H9 (cell line): ENCODE data around the gene UTP14A. TPM values are rescaled to one million over a fixed set of nuclear protein-coding genes. Genes with fewer than 3 reads are reported as not detected.
"Not testable (repeated sequence)": the region's sequence is repeated elsewhere in the genome, so short reads cannot be mapped to it uniquely, and the experiment has no call there.

ENCODE experiments used
- DNase-seq: peaks from one replicate; pipeline ENCODE4 v3.0.0-alpha.2; 2017
- H2AFZ ChIP-seq: one replicate; pipeline ENCODE4 v1.6.1; 2013; ENCODE audit warnings: mild to moderate bottlenecking, low read length, control low read depth, moderate library complexity
- H2AK5ac ChIP-seq: 2 replicates; pipeline ENCODE4 v1.6.1; 2013; ENCODE audit warnings: low read length, control low read depth, mixed read lengths; ENCODE audit not compliant: insufficient read length
- H2BK120ac ChIP-seq: one replicate; pipeline ENCODE4 v1.6.1; 2013; ENCODE audit warnings: low read depth, mild to moderate bottlenecking, low read length, control low read depth, inconsistent platforms; ENCODE audit not compliant: poor library complexity, severe bottlenecking
- H2BK12ac ChIP-seq: 2 replicates; pipeline ENCODE4 v1.6.1; 2013; ENCODE audit warnings: low read length, control low read depth, mixed read lengths, low read depth; ENCODE audit not compliant: insufficient read length
- H2BK15ac ChIP-seq: 2 replicates; pipeline ENCODE4 v1.6.1; 2013; ENCODE audit warnings: low read depth, low read length, control low read depth
- H2BK20ac ChIP-seq: one replicate; pipeline ENCODE4 v1.6.1; 2013; ENCODE audit warnings: low read depth, mild to moderate bottlenecking, low read length, control low read depth, inconsistent platforms; ENCODE audit not compliant: poor library complexity, severe bottlenecking
- H2BK5ac ChIP-seq: 2 replicates; pipeline ENCODE4 v1.6.1; 2013; ENCODE audit warnings: low read length, control low read depth, mixed read lengths; ENCODE audit not compliant: insufficient read length
- H3K14ac ChIP-seq: 2 replicates; pipeline ENCODE4 v1.6.1; 2013; ENCODE audit warnings: low read length, control low read depth; ENCODE audit not compliant: insufficient read depth
- H3K18ac ChIP-seq: 2 replicates; pipeline ENCODE4 v1.6.1; 2013; ENCODE audit warnings: low read depth, mild to moderate bottlenecking, mixed read lengths, low read length, control low read depth; ENCODE audit not compliant: insufficient read length
- H3K23ac ChIP-seq: 2 replicates; pipeline ENCODE4 v1.6.1; 2013; ENCODE audit warnings: low read length, control low read depth, mixed read lengths, low read depth; ENCODE audit not compliant: insufficient read length
- H3K23me2 ChIP-seq: 2 replicates; pipeline ENCODE4 v1.6.1; 2013; ENCODE audit warnings: low read depth, mild to moderate bottlenecking, mixed read lengths, low read length, control low read depth; ENCODE audit not compliant: insufficient read length, poor library complexity, severe bottlenecking
- H3K27ac ChIP-seq: 2 replicates; pipeline ENCODE4 v1.5.1; 2013; ENCODE audit warnings: low read length, control low read depth, mixed read lengths, low read depth; ENCODE audit not compliant: insufficient read length
- H3K27me3 ChIP-seq: 2 replicates; pipeline ENCODE4 v1.6.1; 2013; ENCODE audit warnings: low read length, control low read depth, inconsistent platforms; ENCODE audit not compliant: insufficient read depth
- H3K4ac ChIP-seq: 2 replicates; pipeline ENCODE4 v1.6.1; 2013; ENCODE audit warnings: low read depth, mild to moderate bottlenecking, control low read depth, inconsistent platforms, low read length, moderate library complexity
- H3K4me1 ChIP-seq: 2 replicates; pipeline ENCODE4 v1.6.1; 2013; ENCODE audit warnings: low read length, control low read depth, inconsistent platforms; ENCODE audit not compliant: insufficient read depth
- H3K4me2 ChIP-seq: 2 replicates; pipeline ENCODE4 v1.6.1; 2013; ENCODE audit warnings: low read length, control low read depth, mixed read lengths; ENCODE audit not compliant: insufficient read length, insufficient read depth
- H3K56ac ChIP-seq: 2 replicates; pipeline ENCODE4 v1.6.1; 2013; ENCODE audit warnings: low read depth, mild to moderate bottlenecking, mixed read lengths, low read length, control low read depth; ENCODE audit not compliant: insufficient read length
- H3K79me1 ChIP-seq: 2 replicates; pipeline ENCODE4 v1.6.1; 2013; ENCODE audit warnings: low read depth, mild to moderate bottlenecking, moderate library complexity, low read length, control low read depth, inconsistent platforms; ENCODE audit not compliant: insufficient read depth, poor library complexity, severe bottlenecking
- H3K79me2 ChIP-seq: 2 replicates; pipeline ENCODE4 v1.6.1; 2013; ENCODE audit warnings: low read length, control low read depth, inconsistent platforms; ENCODE audit not compliant: insufficient read depth
- H3K9ac ChIP-seq: 2 replicates; pipeline ENCODE4 v1.6.1; 2013; ENCODE audit warnings: low read length, control low read depth, mixed read lengths; ENCODE audit not compliant: insufficient read length; ENCODE audit errors: extremely low read depth
- H3K9me3 ChIP-seq: one replicate; pipeline ENCODE4 v1.6.1; 2013; ENCODE audit warnings: low read depth, low read length, inconsistent platforms; ENCODE audit not compliant: control insufficient read depth
- H3T11ph ChIP-seq: one replicate; pipeline ENCODE4 v1.6.1; 2013; ENCODE audit warnings: mild to moderate bottlenecking, low read length, control low read depth, inconsistent platforms
- H4K20me1 ChIP-seq: one replicate; pipeline ENCODE4 v1.6.1; 2013; ENCODE audit not compliant: control insufficient read depth, insufficient read length, insufficient read depth
- H4K5ac ChIP-seq: 2 replicates; pipeline ENCODE4 v1.6.1; 2013; ENCODE audit warnings: low read depth, mild to moderate bottlenecking, mixed read lengths, low read length, control low read depth; ENCODE audit not compliant: insufficient read length
- H4K8ac ChIP-seq: replicated peaks from 2 replicates; pipeline ENCODE4 v1.6.1; 2013; ENCODE audit warnings: low read length, control low read depth, mixed read lengths, low read depth; ENCODE audit not compliant: insufficient read length
- H4K91ac ChIP-seq: 2 replicates; pipeline ENCODE4 v1.6.1; 2013; ENCODE audit warnings: low read depth, mild to moderate bottlenecking, moderate library complexity, mixed read lengths, low read length, control low read depth; ENCODE audit not compliant: insufficient read length
- H3K27ac Mint-ChIP-seq, 3 experiments: 2 replicates in 2 of 3; 3 replicates in 1 of 3; pipeline ENCODE4 v1.8.0; 2020 to 2021; ENCODE audit warnings: mixed read lengths in 3 of 3, mild to moderate bottlenecking in 1 of 3, moderate library complexity in 1 of 3
- H3K27me3 Mint-ChIP-seq: 2 replicates; pipeline ENCODE4 v1.8.0; 2021; ENCODE audit warnings: low read depth, mild to moderate bottlenecking, moderate library complexity, mixed read lengths
- H3K36me3 Mint-ChIP-seq, 3 experiments: 2 replicates in 2 of 3; 3 replicates in 1 of 3; pipeline ENCODE4 v1.8.0; 2020 to 2021; ENCODE audit warnings: low read depth in 3 of 3, mixed read lengths in 3 of 3; ENCODE audit not compliant: insufficient read depth in 1 of 3
- H3K4me1 Mint-ChIP-seq, 2 experiments: 2 replicates each; pipeline ENCODE4 v1.8.0; 2020; ENCODE audit warnings: mixed read lengths in 2 of 2
- H3K4me3 Mint-ChIP-seq, 2 experiments: 2 replicates in 1 of 2; 3 replicates in 1 of 2; pipeline ENCODE4 v1.8.0; 2020 to 2021; ENCODE audit warnings: mild to moderate bottlenecking in 2 of 2, mixed read lengths in 2 of 2, moderate library complexity in 1 of 2
- H3K9me3 Mint-ChIP-seq, 2 experiments: 2 replicates in 1 of 2; 3 replicates in 1 of 2; pipeline ENCODE4 v1.8.0; 2020; ENCODE audit warnings: mild to moderate bottlenecking in 2 of 2, mixed read lengths in 2 of 2, moderate library complexity in 1 of 2
- WGBS: extraction: QIAGEN DNeasy Blood & Tissue Kit; methylation state at CpG from one replicate; pipeline ENCODE4 v1.1.7; 2013; ENCODE audit warnings: missing lambda C conversion rate, low lambda C conversion rate, mixed read lengths; ENCODE audit not compliant: insufficient read length; ENCODE audit errors: extremely low coverage; 5-methylcytosine and 5-hydroxymethylcytosine counted together
- total RNA-seq: library from RNA; stranded (reverse); gene quantifications from 2 replicates; pipeline ENCODE4 v1.2.1, GENCODE V29; 2021

UTP14A gene
- total RNA-seq, 1 experiment from 2014 or later: 37.0 TPM

- not testable (repeated sequence) for H3K4me1 ChIP-seq, H3K4me1 Mint-ChIP-seq, H2BK20ac ChIP-seq, H3K4ac ChIP-seq, H3K4me2 ChIP-seq, H3K27me3 Mint-ChIP-seq, H3K27ac ChIP-seq, H2AFZ ChIP-seq, H4K8ac ChIP-seq, H3K9ac ChIP-seq, H4K20me1 ChIP-seq, H2BK120ac ChIP-seq, H3K27me3 ChIP-seq, H3K79me2 ChIP-seq, H3K9me3 ChIP-seq, H2BK15ac ChIP-seq, DNase-seq, H3K79me1 ChIP-seq, H3K18ac ChIP-seq, H3K23ac ChIP-seq, H3T11ph ChIP-seq, H4K91ac ChIP-seq, H2AK5ac ChIP-seq, H4K5ac ChIP-seq, H3K36me3 Mint-ChIP-seq, H2BK12ac ChIP-seq, H3K4me3 Mint-ChIP-seq, H3K27ac Mint-ChIP-seq, H2BK5ac ChIP-seq, H3K56ac ChIP-seq, H3K14ac ChIP-seq, H3K23me2 ChIP-seq
- H3K9me3 Mint-ChIP-seq: peaks cover 0 to 63% of the 10 kb centered on the region in 2 experiments; a peak in 2 of 5 replicates
- no CpG with 5 or more reads among the region's 3 CpGs for WGBS
Measured at GRCh38 chrX:129866321-129866720, 39.6 kb upstream of the UTP14A start.
